SU-DHL-6 (cell line): Measurements from ENCODE around the gene SAMD7.

Source experiments
- CTCF ChIP-seq: fragments of 200-600 bp; sonication (generic); IDR thresholded peaks from one replicate; pipeline ENCODE4 v1.5.1; 2017; ENCODE audit warnings: antibody characterized with exemption, mild to moderate bottlenecking, low read length, moderate library complexity; ENCODE audit not compliant: insufficient read depth, poor library complexity, severe bottlenecking
- EZH2phosphoT487 ChIP-seq: fragments of 200-600 bp; sonication (generic), shearing (Covaris generic); conservative IDR thresholded peaks from 2 replicates; pipeline ENCODE4 v1.6.1; 2018; ENCODE audit warnings: mild to moderate bottlenecking, antibody characterized with exemption, low read length, moderate library complexity, mixed read lengths

GRCh38 chr3:169886671-169887070 is 24.7 kb upstream of the SAMD7 start:
- TF ChIP-seq CTCF (no peak), EZH2phosphoT487 (no peak)
